ENCODE results near the gene PITRM1. TPM values are rescaled to one million over a fixed set of nuclear protein-coding genes. Genes with fewer than 3 reads are reported as not detected.

The PITRM1 gene
- total RNA-seq, 4 donors from 2014 or later = 78.6 to 102 (median 87.0) TPM

GRCh38 chr10:3149918-3150317 is 22.7 kb downstream of the PITRM1 start:
- ATAC-seq = no peak
- Histone ChIP-seq H3K9me3 (no peaks in the 10 kb centered on the region), H3K27me3 (no peaks in the 10 kb centered on the region), H3K4me1 (no peaks in the 10 kb centered on the region), H3K36me3 (peaks cover 0 to 100% of the 10 kb centered on the region in 2 donors), H3K4me3 (no peak overlapping the region), H3K27ac (no peak overlapping the region)
- 88 to 93% methylated on average over 3 to 9 of the region's 11 CpGs for WGBS, 2 donors (ENCODE audit: low coverage in 1 of 2)
- TF ChIP-seq POLR2A (IDR thresholded peaks at IDR 0.05) = no peak
- no peak for TF ChIP-seq EP300 (IDR thresholded peaks at IDR 0.05)
- TF ChIP-seq POLR2AphosphoS5 (IDR thresholded peaks at IDR 0.05) = no peak
- TF ChIP-seq, protein P1, sequence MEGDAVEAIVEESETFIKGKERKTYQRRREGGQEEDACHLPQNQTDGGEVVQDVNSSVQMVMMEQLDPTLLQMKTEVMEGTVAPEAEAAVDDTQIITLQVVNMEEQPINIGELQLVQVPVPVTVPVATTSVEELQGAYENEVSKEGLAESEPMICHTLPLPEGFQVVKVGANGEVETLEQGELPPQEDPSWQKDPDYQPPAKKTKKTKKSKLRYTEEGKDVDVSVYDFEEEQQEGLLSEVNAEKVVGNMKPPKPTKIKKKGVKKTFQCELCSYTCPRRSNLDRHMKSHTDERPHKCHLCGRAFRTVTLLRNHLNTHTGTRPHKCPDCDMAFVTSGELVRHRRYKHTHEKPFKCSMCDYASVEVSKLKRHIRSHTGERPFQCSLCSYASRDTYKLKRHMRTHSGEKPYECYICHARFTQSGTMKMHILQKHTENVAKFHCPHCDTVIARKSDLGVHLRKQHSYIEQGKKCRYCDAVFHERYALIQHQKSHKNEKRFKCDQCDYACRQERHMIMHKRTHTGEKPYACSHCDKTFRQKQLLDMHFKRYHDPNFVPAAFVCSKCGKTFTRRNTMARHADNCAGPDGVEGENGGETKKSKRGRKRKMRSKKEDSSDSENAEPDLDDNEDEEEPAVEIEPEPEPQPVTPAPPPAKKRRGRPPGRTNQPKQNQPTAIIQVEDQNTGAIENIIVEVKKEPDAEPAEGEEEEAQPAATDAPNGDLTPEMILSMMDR (IDR thresholded peaks at IDR 0.05) = no peak

GRCh38 chr10:3148994-3149393 is 23.6 kb downstream of the PITRM1 start:
- TF ChIP-seq EP300 (IDR thresholded peaks at IDR 0.05) (no peak), POLR2A (IDR thresholded peaks at IDR 0.05) (no peak), POLR2AphosphoS5 (IDR thresholded peaks at IDR 0.05) (no peak)
- TF ChIP-seq, protein P1 (IDR thresholded peaks at IDR 0.05) = no peak
- 71 to 86% methylated on average over 4 to 6 of the region's 9 CpGs for WGBS, 2 donors (ENCODE audit: low coverage in 1 of 2)
- ATAC-seq = no peak
- Histone ChIP-seq H3K4me3 (no peak overlapping the region), H3K27me3 (no peaks in the 10 kb centered on the region), H3K9me3 (no peaks in the 10 kb centered on the region), H3K36me3 (peaks cover 0 to 100% of the 10 kb centered on the region in 2 donors), H3K4me1 (no peaks in the 10 kb centered on the region), H3K27ac (no peak overlapping the region)

- no peak overlapping the region for H3K4me3 ChIP-seq
- H3K36me3 ChIP-seq = peaks cover 0 to 100% of the 10 kb centered on the region in 2 donors
Observed at GRCh38 chr10:3148041-3148440, 24.5 kb downstream of the PITRM1 start.

GRCh38 chr10:3147117-3147820 is 25.3 kb downstream of the PITRM1 start:
- no peaks in the 10 kb centered on the region for H3K27me3 ChIP-seq
- ATAC-seq = no peak
- 72 to 82% methylated on average over 9 to 12 of the region's 17 CpGs for WGBS, 2 donors (ENCODE audit: low coverage in 1 of 2)
- peaks cover 0 to 2% (median 0%) of the 10 kb centered on the region in 3 donors for H3K4me1 ChIP-seq
- H3K27ac ChIP-seq = no peak overlapping the region
- no peak overlapping the region for H3K4me3 ChIP-seq
- no peaks in the 10 kb centered on the region for H3K9me3 ChIP-seq
- TF ChIP-seq POLR2A (IDR thresholded peaks at IDR 0.05) = no peak
- no peak for TF ChIP-seq EP300 (IDR thresholded peaks at IDR 0.05)
- no peak for TF ChIP-seq POLR2AphosphoS5 (IDR thresholded peaks at IDR 0.05)
- TF ChIP-seq, protein P1 (IDR thresholded peaks at IDR 0.05) = no peak
- H3K36me3 ChIP-seq = peaks cover 0 to 100% of the 10 kb centered on the region in 2 donors

More at GRCh38 chr10:3148041-3148440, 24.5 kb downstream of the PITRM1 start:
- H3K4me1 ChIP-seq = no peaks in the 10 kb centered on the region
- TF ChIP-seq POLR2AphosphoS5 (IDR thresholded peaks at IDR 0.05) (no peak), EP300 (IDR thresholded peaks at IDR 0.05) (no peak), POLR2A (IDR thresholded peaks at IDR 0.05) (no peak)
- TF ChIP-seq, protein P1 (IDR thresholded peaks at IDR 0.05) = no peak
- H3K27ac ChIP-seq = no peak overlapping the region
- no peaks in the 10 kb centered on the region for H3K27me3 ChIP-seq
- no peaks in the 10 kb centered on the region for H3K9me3 ChIP-seq
- WGBS, 2 donors (ENCODE audit: low coverage in 1 of 2) = 66 to 85% methylated on average over 5 to 8 of the region's 17 CpGs
- no peak for ATAC-seq

DNA sequence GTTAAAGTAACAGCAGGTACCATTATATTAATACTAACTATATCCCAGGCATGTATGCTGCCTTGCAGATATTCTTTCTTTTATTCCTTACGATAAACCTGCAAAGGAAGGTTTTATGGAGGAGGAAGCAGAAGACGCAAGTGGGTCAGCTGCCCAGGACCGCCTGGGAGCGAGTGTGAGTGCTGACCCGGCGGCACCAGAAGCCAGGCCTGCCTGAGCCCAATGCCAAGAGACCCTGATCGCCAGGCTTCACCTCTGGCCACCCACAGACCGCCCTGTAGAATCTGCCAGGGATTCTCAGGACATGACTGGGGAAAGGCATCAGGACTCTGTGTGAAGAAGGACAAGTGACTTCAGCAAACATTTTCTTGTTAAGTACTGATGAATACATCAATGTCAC is 26.3 kb downstream of the PITRM1 start:
- no peak for ATAC-seq
- Histone ChIP-seq H3K27ac (no peak overlapping the region), H3K9me3 (no peaks in the 10 kb centered on the region), H3K4me1 (peaks cover 0 to 12% (median 0%) of the 10 kb centered on the region in 3 donors), H3K36me3 (peaks cover 0 to 100% of the 10 kb centered on the region in 2 donors), H3K27me3 (no peaks in the 10 kb centered on the region), H3K4me3 (no peak overlapping the region)
- WGBS, 2 donors (ENCODE audit: low coverage in 1 of 2) = 100% methylated on average over 1 to 2 of the region's 8 CpGs
- TF ChIP-seq POLR2AphosphoS5 (IDR thresholded peaks at IDR 0.05) (no peak), EP300 (IDR thresholded peaks at IDR 0.05) (no peak), POLR2A (IDR thresholded peaks at IDR 0.05) (no peak)
- TF ChIP-seq, protein P1 (IDR thresholded peaks at IDR 0.05) = no peak

All from gastroesophageal sphincter (tissue), 4 donors.